A673 (cell line): Measurements from ENCODE around the gene GOLGB1.

Experiments
- CTCF ChIP-seq: fragments of 300-800, 200-600 bp; sonication (generic); conservative IDR thresholded peaks from 2 replicates; pipeline ENCODE4 v1.5.1; 2017; ENCODE audit warnings: low read depth, mild to moderate bottlenecking, antibody characterized with exemption, low read length, moderate library complexity, mixed read lengths
- EZH2 ChIP-seq: fragments of 200-600 bp; sonication (generic); IDR thresholded peaks from 2 replicates; pipeline ENCODE4 v1.6.1; 2017; ENCODE audit warnings: borderline replicate concordance, low read depth, mild to moderate bottlenecking, mixed read lengths, antibody characterized with exemption, low read length; ENCODE audit not compliant: poor library complexity, severe bottlenecking

- TF ChIP-seq CTCF (no peak), EZH2 (no peak)
Observed at GRCh38 chr3:121630355-121630754, 119.2 kb downstream of the GOLGB1 start.
